Peyer's patch (tissue), 4 donors: ENCODE measurements around the gene CPNE6.
"Not testable (repeated sequence)": the region's sequence is repeated elsewhere in the genome, so short reads cannot be mapped to it uniquely, and the experiment has no call there.

Source experiments
- CTCF ChIP-seq, 6 experiments: fragments of 450-650 bp in 4 of 6; fragments of 200-600 bp in 2 of 6; sonication (generic) in 1 of 6; IDR thresholded peaks; one replicate each; pipeline ENCODE4 v1.5.1; 2017 to 2019; ENCODE audit warnings: antibody characterized with exemption in 6 of 6, mild to moderate bottlenecking in 3 of 6, moderate library complexity in 1 of 6
- POLR2A ChIP-seq, 2 donors: fragments of 450-650 bp; IDR thresholded peaks; one replicate each; pipeline ENCODE4 v1.5.1; 2017; ENCODE audit warnings: antibody characterized with exemption in 2 of 2, mild to moderate bottlenecking in 2 of 2, moderate library complexity in 2 of 2

GRCh38 chr14:24035769-24036168 is 35.6 kb upstream of the CPNE6 start:
- TF ChIP-seq CTCF (IDR thresholded peaks at IDR 0.05) = peak in 1 of 6 experiments; percentile 15
- TF ChIP-seq POLR2A (IDR thresholded peaks at IDR 0.05) = not testable (repeated sequence)
